GM19025 (cell line): ENCODE data around the gene GHSR.
"Not testable (repeated sequence)": the region's sequence is repeated elsewhere in the genome, so short reads cannot be mapped to it uniquely, and the experiment has no call there.

ENCODE experiments used
- ATAC-seq: cut with Tn5 transposase; IDR thresholded peaks from one replicate; pipeline ENCODE4 v1.9.1; 2021; ENCODE audit warnings: mild to moderate bottlenecking, low read depth, moderate library complexity; ENCODE audit not compliant: unreplicated experiment

Gene GHSR

GRCh38 chr3:172447611-172448579, at the start of gene GHSR:
Gene GHSR (minus strand): TSS chr3:172448456. CDS start chr3:172448413, 43 bp downstream.
- ATAC-seq = no peak

GRCh38 chr3:172490198-172490669, 42.0 kb upstream of the GHSR start:
- not testable (repeated sequence) for ATAC-seq

- no peak for ATAC-seq
These were observed 29.9 kb upstream of the GHSR start for GRCh38 chr3:172478116-172478515.

GRCh38 chr3:172476347-172476746, 28.1 kb upstream of the GHSR start:
- no peak for ATAC-seq

GRCh38 chr3:172475703-172476102, 27.4 kb upstream of the GHSR start:
- no peak for ATAC-seq

- ATAC-seq = no peak
These were observed 23.6 kb upstream of the GHSR start for GRCh38 chr3:172471903-172472302.

- no peak for ATAC-seq
These were observed 22.3 kb upstream of the GHSR start for GRCh38 chr3:172470588-172470987.

- ATAC-seq = no peak
These were observed 19.0 kb upstream of the GHSR start for GRCh38 chr3:172467170-172467824.

GRCh38 chr3:172466553-172467130, 18.4 kb upstream of the GHSR start:
- ATAC-seq = no peak

GRCh38 chr3:172465281-172465680, 17.0 kb upstream of the GHSR start:
- ATAC-seq = no peak

GRCh38 chr3:172464306-172464705, 16.1 kb upstream of the GHSR start:
- no peak for ATAC-seq

- no peak for ATAC-seq
These were observed 13.4 kb upstream of the GHSR start for GRCh38 chr3:172461530-172462138.

GRCh38 chr3:172456404-172456803, 8.1 kb upstream of the GHSR start:
- ATAC-seq = no peak

GRCh38 chr3:172454180-172454579, 5.9 kb upstream of the GHSR start:
- ATAC-seq = no peak

- no peak for ATAC-seq
These were observed 1.4 kb upstream of the GHSR start for GRCh38 chr3:172449466-172450149.

- no peak for ATAC-seq
These were observed 607 bp upstream of the GHSR start for GRCh38 chr3:172448661-172449465.

GRCh38 chr3:172446198-172446597, 2.1 kb downstream of the GHSR start:
- ATAC-seq = no peak

GRCh38 chr3:172444821-172445220, 3.4 kb downstream of the GHSR start:
- ATAC-seq = no peak

- ATAC-seq = no peak
These were observed 5.7 kb downstream of the GHSR start for GRCh38 chr3:172442606-172443005.
